Raji (cell line): ENCODE data around the gene ATG5.

Source experiments
- POLR2A ChIP-seq: IDR thresholded peaks from 2 replicates; pipeline ENCODE4 v1.6.1; 2011; ENCODE audit warnings: low read depth, low read length, control low read depth; ENCODE audit not compliant: insufficient read depth

The ATG5 gene

GRCh38 chr6:106213660-106214289 is 111.8 kb downstream of the ATG5 start:
- no peak for TF ChIP-seq POLR2A

- TF ChIP-seq POLR2A = no peak
These were observed 113.0 kb downstream of the ATG5 start for GRCh38 chr6:106212576-106212975.

GRCh38 chr6:106206905-106207304 is 118.7 kb downstream of the ATG5 start:
- TF ChIP-seq POLR2A = no peak

- TF ChIP-seq POLR2A = no peak
These were observed 120.6 kb downstream of the ATG5 start for GRCh38 chr6:106204961-106205360.

- TF ChIP-seq POLR2A = no peak
These were observed 125.6 kb downstream of the ATG5 start for GRCh38 chr6:106199998-106200397.

GRCh38 chr6:106199331-106199730 is 126.2 kb downstream of the ATG5 start:
- no peak for TF ChIP-seq POLR2A

- no peak for TF ChIP-seq POLR2A
These were observed 128.1 kb downstream of the ATG5 start for GRCh38 chr6:106197441-106197840.

- no peak for TF ChIP-seq POLR2A
These were observed 130.3 kb downstream of the ATG5 start for GRCh38 chr6:106194949-106195921.

GRCh38 chr6:106192824-106193223 is 132.7 kb downstream of the ATG5 start:
- no peak for TF ChIP-seq POLR2A

- TF ChIP-seq POLR2A = no peak
These were observed 137.3 kb downstream of the ATG5 start for GRCh38 chr6:106188104-106188794.

GRCh38 chr6:106187424-106187982 is 138.1 kb downstream of the ATG5 start:
- TF ChIP-seq POLR2A = no peak

GRCh38 chr6:106186714-106187113 is 138.8 kb downstream of the ATG5 start:
- no peak for TF ChIP-seq POLR2A

GRCh38 chr6:106186172-106186571 is 139.4 kb downstream of the ATG5 start:
- TF ChIP-seq POLR2A = no peak

GRCh38 chr6:106185615-106186014 is 139.9 kb downstream of the ATG5 start:
- no peak for TF ChIP-seq POLR2A

GRCh38 chr6:106184629-106185028 is 140.9 kb downstream of the ATG5 start:
- no peak for TF ChIP-seq POLR2A

GRCh38 chr6:106183430-106183829 is 142.1 kb downstream of the ATG5 start:
- no peak for TF ChIP-seq POLR2A

- TF ChIP-seq POLR2A = no peak
These were observed 143.1 kb downstream of the ATG5 start for GRCh38 chr6:106182455-106182854.
